SK-N-SH (cell line): Measurements from ENCODE around the gene TMPRSS11F.

ENCODE experiments used
- CTCF ChIP-seq: fragments of 200-600 bp; sonication (generic); IDR thresholded peaks from 2 replicates; pipeline ENCODE4 v1.6.1; 2017; ENCODE audit warnings: antibody characterized with exemption, mild to moderate bottlenecking, moderate library complexity
- FOXM1 ChIP-seq: IDR thresholded peaks from 2 replicates; pipeline ENCODE4 v1.4.0; 2012; ENCODE audit warnings: low read depth, mild to moderate bottlenecking
- TAF1 ChIP-seq: IDR thresholded peaks from 2 replicates; pipeline ENCODE4 v1.6.1; 2012; ENCODE audit warnings: low read depth, mild to moderate bottlenecking, low read length, moderate library complexity, borderline replicate concordance
- TEAD4 ChIP-seq: IDR thresholded peaks from 2 replicates; pipeline ENCODE4 v1.4.0; 2012; ENCODE audit warnings: mild to moderate bottlenecking, borderline replicate concordance; ENCODE audit not compliant: insufficient read depth

- TF ChIP-seq FOXM1 (no peak), TEAD4 (no peak), CTCF (no peak), TAF1 (no peak)
Observed at GRCh38 chr4:68147079-68147478, 17.4 kb upstream of the TMPRSS11F start.
